SK-N-SH (cell line): ENCODE results near the gene MGRN1. TPM values are rescaled to one million over a fixed set of nuclear protein-coding genes. Genes with fewer than 3 reads are reported as not detected.

ENCODE experiments used
- CTCF ChIA-PET: fragments of 300-600, 350-600 bp; formaldehyde crosslinking; extraction: SDS; loops from one replicate; lab custom pipeline; 2021; lab: Yijun Ruan, JAX
- POLR2A ChIA-PET: fragments of 350-600 bp; sonication (Branson Sonifier 250); formaldehyde crosslinking; extraction: SDS; loops from one replicate; lab custom pipeline; 2020; ENCODE audit warnings: antibody characterized with exemption, inconsistent platforms; lab: Yijun Ruan, JAX
- DNase-seq: peaks from one replicate; pipeline ENCODE4 v3.0.0; 2012
- H2AFZ ChIP-seq: fragments of 200-600 bp; sonication (generic); 2 replicates; pipeline ENCODE4 v1.8.1; 2016; ENCODE audit warnings: antibody characterized with exemption, mild to moderate bottlenecking, low read depth
- H3F3A ChIP-seq: fragments of 200-600 bp; sonication (generic); replicated peaks from 2 replicates; pipeline ENCODE3; 2016; ENCODE audit warnings: antibody characterized with exemption, mild to moderate bottlenecking; ENCODE audit not compliant: insufficient read depth
- H3K27ac ChIP-seq, 2 experiments: fragments of 200-500 bp in 1 of 2; fragments of 200-600 bp in 1 of 2; sonication (Bioruptor generic) in 1 of 2; sonication (generic), shearing (Covaris generic) in 1 of 2; 2 replicates each; pipeline versions ENCODE4 v1.5.1 to v1.6.1; 2014 to 2016; ENCODE audit warnings: low read depth in 2 of 2, inconsistent platforms in 1 of 2, low read length in 1 of 2, mild to moderate bottlenecking in 1 of 2, mixed read lengths in 1 of 2
- H3K27me3 ChIP-seq: fragments of 200-600 bp; sonication (generic), shearing (Covaris generic); 2 replicates; pipeline ENCODE4 v1.6.1; 2016; ENCODE audit warnings: mixed run types; ENCODE audit not compliant: insufficient read depth
- H3K36me3 ChIP-seq, 2 experiments: fragments of 200-500 bp in 1 of 2; fragments of 200-600 bp in 1 of 2; sonication (Bioruptor generic) in 1 of 2; sonication (generic) in 1 of 2; replicated peaks in 1 of 2; 2 replicates each; pipeline versions ENCODE3 to v1.5.1; 2014 to 2016; ENCODE audit warnings: low read length in 1 of 2, mild to moderate bottlenecking in 1 of 2; ENCODE audit not compliant: insufficient read depth in 2 of 2, control insufficient read depth in 1 of 2
- H3K4me1 ChIP-seq, 2 experiments: fragments of 200-500 bp in 1 of 2; fragments of 200-600 bp in 1 of 2; sonication (Bioruptor generic) in 1 of 2; sonication (generic), shearing (Covaris generic) in 1 of 2; 2 replicates each; pipeline versions ENCODE4 v1.5.1 to v1.6.1; 2014 to 2016; ENCODE audit warnings: low read depth in 1 of 2, low read length in 1 of 2, mixed run types in 1 of 2; ENCODE audit not compliant: insufficient read depth in 2 of 2, control insufficient read depth in 1 of 2
- H3K4me2 ChIP-seq: fragments of 200-600 bp; sonication (generic), shearing (Covaris generic); 2 replicates; pipeline ENCODE4 v1.6.1; 2017; ENCODE audit warnings: mixed run types
- H3K4me3 ChIP-seq, 2 experiments: fragments of 200-500 bp in 1 of 2; fragments of 200-600 bp in 1 of 2; sonication (Bioruptor generic) in 1 of 2; sonication (generic), shearing (Covaris generic) in 1 of 2; 2 replicates each; pipeline versions ENCODE4 v1.5.1 to v1.8.1; 2014 to 2016; ENCODE audit warnings: low read depth in 2 of 2, inconsistent platforms in 1 of 2, low read length in 1 of 2, mild to moderate bottlenecking in 1 of 2, mixed read lengths in 1 of 2, moderate library complexity in 1 of 2
- H3K79me2 ChIP-seq: fragments of 200-600 bp; sonication (generic); 2 replicates; pipeline ENCODE4 v1.8.1; 2017; ENCODE audit warnings: mild to moderate bottlenecking; ENCODE audit not compliant: insufficient read depth
- H3K9ac ChIP-seq: fragments of 200-600 bp; sonication (generic); 2 replicates; pipeline ENCODE4 v1.6.1; 2017; ENCODE audit warnings: mixed run types
- H3K9me2 ChIP-seq: fragments of 200-600 bp; sonication (generic); 2 replicates; pipeline ENCODE4 v1.6.1; 2017; ENCODE audit warnings: mixed run types
- H3K9me3 ChIP-seq: fragments of 200-600 bp; sonication (generic); 2 replicates; pipeline ENCODE4 v1.6.1; 2017; ENCODE audit warnings: mixed run types, mild to moderate bottlenecking, moderate library complexity
- H4K20me1 ChIP-seq: fragments of 200-600 bp; sonication (generic); 2 replicates; pipeline ENCODE4 v1.6.1; 2017; ENCODE audit warnings: mild to moderate bottlenecking, mixed run types; ENCODE audit not compliant: insufficient read depth
- CHD2 ChIP-seq: fragments of 150-350 bp; IDR thresholded peaks from 2 replicates; pipeline ENCODE4 v1.6.1; 2018; ENCODE audit warnings: low read length; ENCODE audit not compliant: partially characterized antibody
- ELF1 ChIP-seq: IDR thresholded peaks from 2 replicates; pipeline ENCODE4 v1.4.0; 2012
- EZH2phosphoT487 ChIP-seq: fragments of 200-600 bp; sonication (generic); IDR thresholded peaks from 2 replicates; pipeline ENCODE4 v1.6.1; 2017; ENCODE audit warnings: low read depth, mixed run types, mild to moderate bottlenecking, antibody characterized with exemption, moderate library complexity, borderline replicate concordance
- MXI1 ChIP-seq: IDR thresholded peaks from 2 replicates; pipeline ENCODE4 v1.6.1; 2012; ENCODE audit warnings: mild to moderate bottlenecking, low read depth, low read length, improper control_type of control experiment
- POLR2AphosphoS5 ChIP-seq: IDR thresholded peaks from 2 replicates; pipeline ENCODE4 v1.6.1; 2012; ENCODE audit warnings: low read depth, low read length
- RCOR1 ChIP-seq: fragments of 150-350 bp; IDR thresholded peaks from 2 replicates; pipeline ENCODE4 v1.6.1; 2017; ENCODE audit warnings: antibody characterized with exemption, low read length
- SMC3 ChIP-seq: IDR thresholded peaks from 2 replicates; pipeline ENCODE4 v1.6.1; 2012; ENCODE audit warnings: low read depth, low read length, improper control_type of control experiment
- TAF1 ChIP-seq: IDR thresholded peaks from 2 replicates; pipeline ENCODE4 v1.6.1; 2012; ENCODE audit warnings: low read depth, mild to moderate bottlenecking, low read length, moderate library complexity, borderline replicate concordance
- TCF12 ChIP-seq: IDR thresholded peaks from 2 replicates; pipeline ENCODE4 v1.4.0; 2012
- USF2 ChIP-seq: fragments of 150-350 bp; IDR thresholded peaks from 2 replicates; pipeline ENCODE4 v1.6.1; 2017; ENCODE audit warnings: antibody characterized with exemption, low read length, low read depth, borderline replicate concordance
- YY1 ChIP-seq: IDR thresholded peaks from 2 replicates; pipeline ENCODE4 v1.4.0; 2012; ENCODE audit warnings: low read depth, mild to moderate bottlenecking
- WGBS: methylation state at CpG from one replicate; pipeline ENCODE4 v1.1.6; 2017; ENCODE audit warnings: low lambda C conversion rate; 5-methylcytosine and 5-hydroxymethylcytosine counted together
- polyA plus RNA-seq, 3 experiments: library from polyadenylated mRNA; depleted of rRNA; stranded (reverse); fragments of >200 nt; gene quantifications; 2 replicates each; pipeline ENCODE4 v1.2.3, GENCODE V29; 2012
- TF ChIP-seq, protein P1 (sequence below): IDR thresholded peaks from 2 replicates; pipeline ENCODE4 v1.4.0; 2012; ENCODE audit warnings: low read depth, borderline replicate concordance
- TF ChIP-seq, protein P2 (sequence below): IDR thresholded peaks from 2 replicates; pipeline ENCODE4 v1.6.1; 2012; ENCODE audit warnings: mild to moderate bottlenecking, low read depth, low read length, moderate library complexity
- TF ChIP-seq, protein P3 (sequence below): fragments of 200-600 bp; sonication (generic); IDR thresholded peaks from 2 replicates; pipeline ENCODE4 v1.6.1; 2017; ENCODE audit warnings: antibody characterized with exemption, mild to moderate bottlenecking, moderate library complexity
- TF ChIP-seq, protein P4 (sequence below): IDR thresholded peaks from 2 replicates; pipeline ENCODE4; 2012
- TF ChIP-seq, protein P5 (sequence below): IDR thresholded peaks from 2 replicates; pipeline ENCODE4 v1.4.0; 2012; ENCODE audit warnings: low read depth, borderline replicate concordance

Gene MGRN1
- polyA plus RNA-seq, 1 of the 3 experiments (the other 2 are of a cell fraction): 13.3 TPM

DNA sequence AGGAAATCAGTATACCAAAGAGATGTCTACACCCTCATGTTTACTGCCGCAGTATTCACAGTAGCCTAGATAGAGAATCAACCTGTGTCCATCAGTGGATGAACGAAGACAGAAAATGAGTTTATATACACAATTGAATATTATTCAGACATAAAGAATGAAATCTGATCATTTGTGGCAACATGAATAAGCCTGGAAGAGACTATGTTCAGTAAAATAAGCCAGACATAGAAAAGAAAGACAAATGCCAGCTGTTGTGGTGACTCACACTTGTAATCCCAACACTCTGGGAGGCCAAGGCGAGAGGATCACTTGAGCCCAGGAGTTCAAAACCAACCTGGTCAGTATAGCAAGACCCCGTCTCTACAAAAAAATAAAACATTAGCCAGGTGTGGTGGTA is 84.9 kb downstream of the MGRN1 start (continued):
- TF ChIP-seq, protein P1, sequence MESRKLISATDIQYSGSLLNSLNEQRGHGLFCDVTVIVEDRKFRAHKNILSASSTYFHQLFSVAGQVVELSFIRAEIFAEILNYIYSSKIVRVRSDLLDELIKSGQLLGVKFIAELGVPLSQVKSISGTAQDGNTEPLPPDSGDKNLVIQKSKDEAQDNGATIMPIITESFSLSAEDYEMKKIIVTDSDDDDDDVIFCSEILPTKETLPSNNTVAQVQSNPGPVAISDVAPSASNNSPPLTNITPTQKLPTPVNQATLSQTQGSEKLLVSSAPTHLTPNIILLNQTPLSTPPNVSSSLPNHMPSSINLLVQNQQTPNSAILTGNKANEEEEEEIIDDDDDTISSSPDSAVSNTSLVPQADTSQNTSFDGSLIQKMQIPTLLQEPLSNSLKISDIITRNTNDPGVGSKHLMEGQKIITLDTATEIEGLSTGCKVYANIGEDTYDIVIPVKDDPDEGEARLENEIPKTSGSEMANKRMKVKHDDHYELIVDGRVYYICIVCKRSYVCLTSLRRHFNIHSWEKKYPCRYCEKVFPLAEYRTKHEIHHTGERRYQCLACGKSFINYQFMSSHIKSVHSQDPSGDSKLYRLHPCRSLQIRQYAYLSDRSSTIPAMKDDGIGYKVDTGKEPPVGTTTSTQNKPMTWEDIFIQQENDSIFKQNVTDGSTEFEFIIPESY: no peak
- TF ChIP-seq YY1: no peak
- TF ChIP-seq TCF12: 0 out of 2 replicates have a peak, but pooled peaks have one; percentile 36
- TF ChIP-seq TAF1: no peak
- no peak for TF ChIP-seq USF2

GRCh38 chr16:4713663-4714501 is 89.3 kb downstream of the MGRN1 start:
- peaks cover 15 to 29% of the 10 kb centered on the region in 2 experiments for H3K36me3 ChIP-seq
- H4K20me1 ChIP-seq: 0 out of 2 replicates have a peak, but pooled peaks cover 4% of the 10 kb centered on the region
- H3K9me2 ChIP-seq: no peaks in the 10 kb centered on the region
- ChIA-PET POLR2A (no interaction called here), CTCF (no interaction called here)
- no peak overlapping the region for H2AFZ ChIP-seq
- H3K9ac ChIP-seq: no peak overlapping the region
- H3K4me3 ChIP-seq: no peak overlapping the region
- no peaks in the 10 kb centered on the region for H3K9me3 ChIP-seq
- no peak overlapping the region for H3K27ac ChIP-seq
- H3K4me1 ChIP-seq: no peaks in the 10 kb centered on the region
- peaks cover 19% of the 10 kb centered on the region for H3F3A ChIP-seq
- H3K4me2 ChIP-seq: no peak overlapping the region
- DNase-seq: no peak
- peaks cover 2% of the 10 kb centered on the region; the same call in 1 of the 2 replicates for H3K79me2 ChIP-seq
- TF ChIP-seq, protein P2, sequence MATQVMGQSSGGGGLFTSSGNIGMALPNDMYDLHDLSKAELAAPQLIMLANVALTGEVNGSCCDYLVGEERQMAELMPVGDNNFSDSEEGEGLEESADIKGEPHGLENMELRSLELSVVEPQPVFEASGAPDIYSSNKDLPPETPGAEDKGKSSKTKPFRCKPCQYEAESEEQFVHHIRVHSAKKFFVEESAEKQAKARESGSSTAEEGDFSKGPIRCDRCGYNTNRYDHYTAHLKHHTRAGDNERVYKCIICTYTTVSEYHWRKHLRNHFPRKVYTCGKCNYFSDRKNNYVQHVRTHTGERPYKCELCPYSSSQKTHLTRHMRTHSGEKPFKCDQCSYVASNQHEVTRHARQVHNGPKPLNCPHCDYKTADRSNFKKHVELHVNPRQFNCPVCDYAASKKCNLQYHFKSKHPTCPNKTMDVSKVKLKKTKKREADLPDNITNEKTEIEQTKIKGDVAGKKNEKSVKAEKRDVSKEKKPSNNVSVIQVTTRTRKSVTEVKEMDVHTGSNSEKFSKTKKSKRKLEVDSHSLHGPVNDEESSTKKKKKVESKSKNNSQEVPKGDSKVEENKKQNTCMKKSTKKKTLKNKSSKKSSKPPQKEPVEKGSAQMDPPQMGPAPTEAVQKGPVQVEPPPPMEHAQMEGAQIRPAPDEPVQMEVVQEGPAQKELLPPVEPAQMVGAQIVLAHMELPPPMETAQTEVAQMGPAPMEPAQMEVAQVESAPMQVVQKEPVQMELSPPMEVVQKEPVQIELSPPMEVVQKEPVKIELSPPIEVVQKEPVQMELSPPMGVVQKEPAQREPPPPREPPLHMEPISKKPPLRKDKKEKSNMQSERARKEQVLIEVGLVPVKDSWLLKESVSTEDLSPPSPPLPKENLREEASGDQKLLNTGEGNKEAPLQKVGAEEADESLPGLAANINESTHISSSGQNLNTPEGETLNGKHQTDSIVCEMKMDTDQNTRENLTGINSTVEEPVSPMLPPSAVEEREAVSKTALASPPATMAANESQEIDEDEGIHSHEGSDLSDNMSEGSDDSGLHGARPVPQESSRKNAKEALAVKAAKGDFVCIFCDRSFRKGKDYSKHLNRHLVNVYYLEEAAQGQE: no peak
- TF ChIP-seq, protein P1: no peak
- TF ChIP-seq, protein P3, sequence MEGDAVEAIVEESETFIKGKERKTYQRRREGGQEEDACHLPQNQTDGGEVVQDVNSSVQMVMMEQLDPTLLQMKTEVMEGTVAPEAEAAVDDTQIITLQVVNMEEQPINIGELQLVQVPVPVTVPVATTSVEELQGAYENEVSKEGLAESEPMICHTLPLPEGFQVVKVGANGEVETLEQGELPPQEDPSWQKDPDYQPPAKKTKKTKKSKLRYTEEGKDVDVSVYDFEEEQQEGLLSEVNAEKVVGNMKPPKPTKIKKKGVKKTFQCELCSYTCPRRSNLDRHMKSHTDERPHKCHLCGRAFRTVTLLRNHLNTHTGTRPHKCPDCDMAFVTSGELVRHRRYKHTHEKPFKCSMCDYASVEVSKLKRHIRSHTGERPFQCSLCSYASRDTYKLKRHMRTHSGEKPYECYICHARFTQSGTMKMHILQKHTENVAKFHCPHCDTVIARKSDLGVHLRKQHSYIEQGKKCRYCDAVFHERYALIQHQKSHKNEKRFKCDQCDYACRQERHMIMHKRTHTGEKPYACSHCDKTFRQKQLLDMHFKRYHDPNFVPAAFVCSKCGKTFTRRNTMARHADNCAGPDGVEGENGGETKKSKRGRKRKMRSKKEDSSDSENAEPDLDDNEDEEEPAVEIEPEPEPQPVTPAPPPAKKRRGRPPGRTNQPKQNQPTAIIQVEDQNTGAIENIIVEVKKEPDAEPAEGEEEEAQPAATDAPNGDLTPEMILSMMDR: no peak
- TF ChIP-seq POLR2AphosphoS5 (no peak), MXI1 (no peak), CHD2 (no peak), ELF1 (no peak), RCOR1 (no peak), SMC3 (no peak), EZH2phosphoT487 (no peak)
- TF ChIP-seq, protein P4, sequence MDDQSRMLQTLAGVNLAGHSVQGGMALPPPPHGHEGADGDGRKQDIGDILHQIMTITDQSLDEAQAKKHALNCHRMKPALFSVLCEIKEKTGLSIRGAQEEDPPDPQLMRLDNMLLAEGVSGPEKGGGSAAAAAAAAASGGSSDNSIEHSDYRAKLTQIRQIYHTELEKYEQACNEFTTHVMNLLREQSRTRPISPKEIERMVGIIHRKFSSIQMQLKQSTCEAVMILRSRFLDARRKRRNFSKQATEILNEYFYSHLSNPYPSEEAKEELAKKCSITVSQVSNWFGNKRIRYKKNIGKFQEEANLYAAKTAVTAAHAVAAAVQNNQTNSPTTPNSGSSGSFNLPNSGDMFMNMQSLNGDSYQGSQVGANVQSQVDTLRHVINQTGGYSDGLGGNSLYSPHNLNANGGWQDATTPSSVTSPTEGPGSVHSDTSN: no peak
- TF ChIP-seq, protein P5, sequence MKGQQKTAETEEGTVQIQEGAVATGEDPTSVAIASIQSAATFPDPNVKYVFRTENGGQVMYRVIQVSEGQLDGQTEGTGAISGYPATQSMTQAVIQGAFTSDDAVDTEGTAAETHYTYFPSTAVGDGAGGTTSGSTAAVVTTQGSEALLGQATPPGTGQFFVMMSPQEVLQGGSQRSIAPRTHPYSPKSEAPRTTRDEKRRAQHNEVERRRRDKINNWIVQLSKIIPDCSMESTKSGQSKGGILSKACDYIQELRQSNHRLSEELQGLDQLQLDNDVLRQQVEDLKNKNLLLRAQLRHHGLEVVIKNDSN: no peak
- WGBS: 95% methylated on average over 17 of the region's 18 CpGs
- no peaks in the 10 kb centered on the region for H3K27me3 ChIP-seq
